Thyroid gland (tissue), 4 donors: ENCODE measurements around the gene VSTM1. TPM values are rescaled to one million over a fixed set of nuclear protein-coding genes. Genes with fewer than 3 reads are reported as not detected.

ENCODE experiments used
- DNase-seq, 2 donors: peaks; one replicate each; pipeline ENCODE4 v3.0.0-alpha.2; 2019
- H3K27ac ChIP-seq, 3 donors: fragments of 200-600 bp; sonication (generic); 1 replicate in 2 of 3; 2 replicates in 1 of 3; pipeline ENCODE4 v1.5.1; 2016 to 2019; ENCODE audit warnings: mild to moderate bottlenecking in 1 of 3, moderate library complexity in 1 of 3
- H3K27me3 ChIP-seq: fragments of 200-600 bp; sonication (generic); one replicate; pipeline ENCODE4 v1.5.1; 2019
- H3K36me3 ChIP-seq, 2 donors: fragments of 200-600 bp; sonication (generic); one replicate each; pipeline ENCODE4 v1.5.1; 2016 to 2019
- H3K4me1 ChIP-seq, 2 donors: fragments of 200-600 bp; sonication (generic); one replicate each; pipeline ENCODE4 v1.5.1; 2017 to 2019
- H3K4me3 ChIP-seq, 3 donors: fragments of 200-600 bp; sonication (generic); replicated peaks in 1 of 3; 1 replicate in 2 of 3; 2 replicates in 1 of 3; pipeline ENCODE4 v1.5.1; 2016; ENCODE audit warnings: mild to moderate bottlenecking in 1 of 3
- H3K9me3 ChIP-seq: fragments of 200-600 bp; sonication (generic); one replicate; pipeline ENCODE4 v1.5.1; 2017
- POLR2A ChIP-seq, 2 donors: fragments of 450-650 bp; IDR thresholded peaks; one replicate each; pipeline ENCODE4 v1.6.1; 2017; ENCODE audit warnings: antibody characterized with exemption in 2 of 2, mild to moderate bottlenecking in 2 of 2, moderate library complexity in 1 of 2
- WGBS, 2 donors: methylation state at CpG; one replicate each; pipeline ENCODE4 v1.1.5; 2017; 5-methylcytosine and 5-hydroxymethylcytosine counted together
- intact Hi-C: fragments of 100-400 bp; cut with DNase I; formaldehyde crosslinking; loops from one replicate; pipeline ENCODE4 v1.15.1; 2023
- total RNA-seq, 4 donors: library from RNA; depleted of rRNA; stranded (reverse); fragments of >200 nt; gene quantifications; one replicate each; pipeline ENCODE4 v1.2.3, GENCODE V29; 2016
- TF ChIP-seq, protein P1 (sequence below), 6 experiments: fragments of 200-600 bp in 3 of 6; fragments of 450-650 bp in 3 of 6; sonication (generic) in 3 of 6; IDR thresholded peaks; one replicate each; pipeline ENCODE4 v1.5.1; 2016 to 2019; ENCODE audit warnings: antibody characterized with exemption in 6 of 6, mild to moderate bottlenecking in 2 of 6, inconsistent platforms in 1 of 6, moderate library complexity in 1 of 6

Gene VSTM1
- total RNA-seq, 4 donors from 2014 or later: not detected

DNA sequence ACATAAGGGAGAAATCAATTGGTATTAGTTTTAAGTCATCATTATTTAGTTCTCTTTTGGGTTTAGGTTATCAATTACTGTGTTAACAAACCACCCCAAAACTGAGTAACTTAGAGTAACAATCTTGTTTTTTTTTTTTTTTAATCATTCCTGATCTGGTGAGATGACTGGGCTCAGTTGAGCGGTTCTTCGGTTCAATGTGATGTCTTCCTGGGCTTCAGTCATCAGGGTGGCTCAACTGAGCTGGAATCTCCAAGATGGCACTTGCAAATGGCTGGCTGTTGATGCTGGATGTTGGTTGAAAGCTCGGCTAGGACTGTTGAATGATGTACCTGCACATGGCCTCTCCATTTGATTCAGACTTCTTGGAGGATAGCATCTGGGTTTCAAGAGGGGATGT is 20.7 kb upstream of the VSTM1 start:
- Histone ChIP-seq H3K36me3 (no peaks in the 10 kb centered on the region), H3K9me3 (no peaks in the 10 kb centered on the region), H3K27ac (no peak overlapping the region), H3K4me3 (no peak overlapping the region), H3K27me3 (no peaks in the 10 kb centered on the region), H3K4me1 (no peaks in the 10 kb centered on the region)
- WGBS, 2 donors: 90 to 91% methylated on average over 3 of the region's 3 CpGs
- TF ChIP-seq, protein P1, sequence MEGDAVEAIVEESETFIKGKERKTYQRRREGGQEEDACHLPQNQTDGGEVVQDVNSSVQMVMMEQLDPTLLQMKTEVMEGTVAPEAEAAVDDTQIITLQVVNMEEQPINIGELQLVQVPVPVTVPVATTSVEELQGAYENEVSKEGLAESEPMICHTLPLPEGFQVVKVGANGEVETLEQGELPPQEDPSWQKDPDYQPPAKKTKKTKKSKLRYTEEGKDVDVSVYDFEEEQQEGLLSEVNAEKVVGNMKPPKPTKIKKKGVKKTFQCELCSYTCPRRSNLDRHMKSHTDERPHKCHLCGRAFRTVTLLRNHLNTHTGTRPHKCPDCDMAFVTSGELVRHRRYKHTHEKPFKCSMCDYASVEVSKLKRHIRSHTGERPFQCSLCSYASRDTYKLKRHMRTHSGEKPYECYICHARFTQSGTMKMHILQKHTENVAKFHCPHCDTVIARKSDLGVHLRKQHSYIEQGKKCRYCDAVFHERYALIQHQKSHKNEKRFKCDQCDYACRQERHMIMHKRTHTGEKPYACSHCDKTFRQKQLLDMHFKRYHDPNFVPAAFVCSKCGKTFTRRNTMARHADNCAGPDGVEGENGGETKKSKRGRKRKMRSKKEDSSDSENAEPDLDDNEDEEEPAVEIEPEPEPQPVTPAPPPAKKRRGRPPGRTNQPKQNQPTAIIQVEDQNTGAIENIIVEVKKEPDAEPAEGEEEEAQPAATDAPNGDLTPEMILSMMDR (IDR thresholded peaks at IDR 0.05): no peak
- no peak for TF ChIP-seq POLR2A (IDR thresholded peaks at IDR 0.05)
- intact Hi-C loops: no loop called here
- no peak for DNase-seq

DNA sequence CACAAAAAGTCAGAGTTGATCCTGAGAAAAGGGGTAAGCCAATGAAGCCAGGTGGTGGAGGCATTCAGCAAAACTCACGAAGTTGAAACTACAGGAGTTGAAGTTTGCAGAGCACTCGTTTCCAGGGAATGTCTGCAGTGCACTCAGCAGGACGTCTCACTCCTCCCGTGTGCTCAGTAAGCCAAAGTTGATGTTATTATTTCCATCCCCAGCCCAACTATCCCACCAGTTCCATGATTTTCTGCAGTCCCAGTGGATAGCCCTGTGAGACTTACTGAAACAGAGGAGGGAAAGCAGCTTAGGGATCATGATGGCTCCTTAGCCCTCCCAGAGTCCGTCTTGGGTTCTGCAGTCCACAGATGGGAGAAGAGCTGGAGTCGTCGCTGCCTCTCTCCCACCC is 17.3 kb upstream of the VSTM1 start, which contains the start of gene TARM1:
Gene TARM1 (minus strand): TSS at position 334 of the 400 bp plus-strand sequence. CDS start 25 bp downstream, at position 309.
- H3K27me3 ChIP-seq: no peaks in the 10 kb centered on the region
- H3K9me3 ChIP-seq: no peaks in the 10 kb centered on the region
- WGBS, 2 donors: 75 to 83% methylated on average over 7 of the region's 7 CpGs
- no peak within 1 kb of the TSS for H3K27ac ChIP-seq
- no peak for DNase-seq
- no peaks in the 10 kb centered on the region for H3K4me1 ChIP-seq
- intact Hi-C loops: no loop called here
- no peaks in the 10 kb centered on the region for H3K36me3 ChIP-seq
- no peak within 1 kb of the TSS for H3K4me3 ChIP-seq
- no peak for TF ChIP-seq POLR2A (IDR thresholded peaks at IDR 0.05)
- TF ChIP-seq, protein P1 (IDR thresholded peaks at IDR 0.05): no peak

DNA sequence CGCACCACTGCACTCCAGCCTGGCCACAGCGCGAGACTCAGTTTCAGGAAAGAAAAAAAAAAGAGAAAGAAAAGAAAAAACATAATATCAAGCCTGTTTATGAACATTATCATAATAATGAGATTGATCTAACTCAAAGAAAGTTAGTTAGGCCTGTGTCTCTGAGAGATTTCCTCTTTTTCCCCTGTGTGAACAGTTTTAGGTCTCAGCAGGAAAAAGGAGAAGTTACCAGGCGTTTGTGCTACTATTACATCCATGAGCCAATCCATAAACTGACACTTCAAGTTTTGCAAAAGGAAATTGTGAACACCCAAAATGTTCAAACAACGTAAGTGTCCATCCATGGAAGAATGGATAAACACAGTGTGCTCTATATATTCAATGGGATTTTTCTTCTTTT is 13.6 kb upstream of the VSTM1 start:
- Histone ChIP-seq H3K9me3 (no peaks in the 10 kb centered on the region), H3K4me3 (no peak overlapping the region), H3K27ac (no peak overlapping the region), H3K27me3 (no peaks in the 10 kb centered on the region), H3K4me1 (no peaks in the 10 kb centered on the region), H3K36me3 (no peaks in the 10 kb centered on the region)
- 82 to 86% methylated on average over 5 of the region's 5 CpGs for WGBS, 2 donors
- intact Hi-C loops: no loop called here
- DNase-seq: no peak
- TF ChIP-seq POLR2A (IDR thresholded peaks at IDR 0.05): no peak
- TF ChIP-seq, protein P1 (IDR thresholded peaks at IDR 0.05): no peak

DNA sequence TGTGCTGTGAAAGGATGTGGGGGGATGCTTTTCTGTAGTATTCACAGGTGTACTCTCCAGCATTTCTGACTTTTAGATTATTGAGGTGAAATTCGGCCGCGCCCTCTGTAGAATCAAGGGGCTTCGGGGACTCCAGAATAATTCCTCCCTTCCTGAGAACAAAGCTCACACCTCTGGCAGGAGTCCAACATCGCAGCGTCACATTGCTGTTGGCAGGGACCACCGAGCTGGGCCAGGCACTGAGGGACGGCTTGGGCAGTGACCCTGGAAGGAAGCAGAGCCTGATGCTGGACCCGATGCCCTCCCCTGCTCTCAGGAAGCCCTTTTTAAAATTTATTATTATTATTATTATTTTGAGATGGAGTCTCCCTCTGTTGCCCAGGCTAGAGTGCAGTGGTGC is 11.2 kb upstream of the VSTM1 start:
- Histone ChIP-seq H3K27ac (no peak overlapping the region), H3K4me1 (no peaks in the 10 kb centered on the region), H3K4me3 (no peak overlapping the region), H3K9me3 (no peaks in the 10 kb centered on the region), H3K27me3 (no peaks in the 10 kb centered on the region), H3K36me3 (no peaks in the 10 kb centered on the region)
- no peak for TF ChIP-seq POLR2A (IDR thresholded peaks at IDR 0.05)
- TF ChIP-seq, protein P1 (IDR thresholded peaks at IDR 0.05): no peak
- DNase-seq: no peak
- WGBS, 2 donors: 68 to 75% methylated on average over 9 of the region's 9 CpGs
- intact Hi-C loops: no loop called here

DNA sequence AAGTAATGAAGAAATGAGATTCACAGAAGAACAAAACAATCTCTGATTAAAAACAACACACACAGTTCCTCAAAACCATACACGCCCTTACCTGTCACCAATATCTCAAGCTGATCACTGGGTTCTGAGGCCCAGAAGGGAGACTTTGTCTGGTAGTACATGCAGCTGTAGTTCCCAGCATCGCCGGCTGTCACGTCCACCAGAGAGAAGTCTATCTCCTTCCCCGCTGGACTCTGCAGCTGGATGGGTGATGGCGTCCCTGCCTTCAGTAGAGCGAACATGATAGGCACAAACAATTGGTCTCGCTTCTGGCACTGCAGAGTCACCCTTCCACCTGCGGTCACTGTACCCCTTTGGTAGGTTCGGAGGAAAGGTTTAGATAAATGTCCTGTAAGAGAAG is 10.1 kb upstream of the VSTM1 start:
- H3K4me3 ChIP-seq: no peak overlapping the region
- no peaks in the 10 kb centered on the region for H3K4me1 ChIP-seq
- H3K36me3 ChIP-seq: no peaks in the 10 kb centered on the region
- no peaks in the 10 kb centered on the region for H3K27me3 ChIP-seq
- no peaks in the 10 kb centered on the region for H3K9me3 ChIP-seq
- no peak for TF ChIP-seq POLR2A (IDR thresholded peaks at IDR 0.05)
- TF ChIP-seq, protein P1 (IDR thresholded peaks at IDR 0.05): no peak
- no peak overlapping the region for H3K27ac ChIP-seq
- DNase-seq: no peak
- WGBS, 2 donors: 83 to 87% methylated on average over 10 of the region's 10 CpGs
- intact Hi-C loops: no loop called here
